Activated T-cell treated with anti-CD3 and anti-CD28 coated beads, Interleukin-2, amount 50 U/mL, for 1 hour (primary cell): Measurements from ENCODE around the gene BCAS4.

Experiments
- DNase-seq: peaks from one replicate; pipeline ENCODE4 v3.0.0-alpha.2; 2020

BCAS4 gene

GRCh38 chr20:50857348-50857747 lies 62.5 kb downstream of the BCAS4 start:
- DNase-seq: no peak

- no peak for DNase-seq
Measured at GRCh38 chr20:50858525-50858924, 63.7 kb downstream of the BCAS4 start.

- DNase-seq: no peak
Measured at GRCh38 chr20:50859161-50859560, 64.3 kb downstream of the BCAS4 start.

- DNase-seq: no peak
Measured at GRCh38 chr20:50861012-50861411, 66.2 kb downstream of the BCAS4 start.

GRCh38 chr20:50862546-50862945 lies 67.7 kb downstream of the BCAS4 start:
- DNase-seq: no peak

GRCh38 chr20:50865114-50865513 lies 70.3 kb downstream of the BCAS4 start:
- DNase-seq: no peak

GRCh38 chr20:50865591-50865990 lies 70.7 kb downstream of the BCAS4 start:
- DNase-seq: no peak

GRCh38 chr20:50866036-50866685 lies 71.3 kb downstream of the BCAS4 start:
- no peak for DNase-seq

- DNase-seq: no peak
Measured at GRCh38 chr20:50866831-50867230, 72.0 kb downstream of the BCAS4 start.

GRCh38 chr20:50867805-50868204 lies 72.9 kb downstream of the BCAS4 start:
- DNase-seq: no peak

- no peak for DNase-seq
Measured at GRCh38 chr20:50868509-50869495, 73.9 kb downstream of the BCAS4 start.

- DNase-seq: no peak
Measured at GRCh38 chr20:50870561-50871161, 75.8 kb downstream of the BCAS4 start.

- no peak for DNase-seq
Measured at GRCh38 chr20:50872560-50873425, 77.9 kb downstream of the BCAS4 start.

GRCh38 chr20:50873585-50873984 lies 78.7 kb downstream of the BCAS4 start:
- DNase-seq: no peak

GRCh38 chr20:50874111-50874757 lies 79.4 kb downstream of the BCAS4 start:
- no peak for DNase-seq

- no peak for DNase-seq
Measured at GRCh38 chr20:50874758-50875665, 80.2 kb downstream of the BCAS4 start.

GRCh38 chr20:50876063-50876685 lies 81.3 kb downstream of the BCAS4 start:
- DNase-seq: no peak

- no peak for DNase-seq
Measured at GRCh38 chr20:50876816-50877215, 82.0 kb downstream of the BCAS4 start.

- no peak for DNase-seq
Measured at GRCh38 chr20:50877232-50877743, 82.4 kb downstream of the BCAS4 start.
